Stimulated activated CD8-positive, alpha-beta memory T cell treated with anti-CD3 and anti-CD28 coated beads, Interleukin-4, amount 100 ng/mL, for 24 hours (primary cell): ENCODE data around the gene TRPM4.
"Not testable (repeated sequence)": the region's sequence is repeated elsewhere in the genome, so short reads cannot be mapped to it uniquely, and the experiment has no call there.

ENCODE experiments used
- DNase-seq: peaks from one replicate; pipeline ENCODE4 v3.0.0-alpha.2; 2020; ENCODE audit warnings: low read depth

TRPM4 gene

GRCh38 chr19:49157445-49158224 is at the start of gene TRPM4:
Gene TRPM4 (plus strand): TSS chr19:49157792. CDS start chr19:49157867, 75 bp downstream.
- peak; percentile 44 for DNase-seq

DNA sequence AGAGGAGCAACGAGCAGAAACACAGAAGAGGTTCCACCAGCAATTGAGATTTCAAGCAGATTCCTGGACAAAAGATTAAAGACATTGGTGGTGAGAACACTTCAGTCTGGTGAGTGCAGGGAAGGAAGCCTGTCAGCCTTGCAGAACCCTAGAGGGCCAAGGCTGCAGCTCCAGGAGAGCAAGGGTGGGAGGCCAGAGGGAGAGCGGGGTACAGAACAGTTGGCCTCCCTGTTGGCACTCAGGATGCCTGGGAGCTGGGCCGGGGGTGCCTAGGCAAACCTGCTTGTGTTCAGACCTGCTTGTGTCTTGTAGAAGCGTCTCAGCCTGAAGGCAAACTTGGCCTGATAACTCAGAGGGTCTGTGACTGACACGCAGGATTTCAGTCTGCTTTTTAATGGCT is 48.5 kb upstream of the TRPM4 start:
- no peak for DNase-seq

- DNase-seq = no peak
Measured at GRCh38 chr19:49109569-49110233, 47.9 kb upstream of the TRPM4 start.

DNA sequence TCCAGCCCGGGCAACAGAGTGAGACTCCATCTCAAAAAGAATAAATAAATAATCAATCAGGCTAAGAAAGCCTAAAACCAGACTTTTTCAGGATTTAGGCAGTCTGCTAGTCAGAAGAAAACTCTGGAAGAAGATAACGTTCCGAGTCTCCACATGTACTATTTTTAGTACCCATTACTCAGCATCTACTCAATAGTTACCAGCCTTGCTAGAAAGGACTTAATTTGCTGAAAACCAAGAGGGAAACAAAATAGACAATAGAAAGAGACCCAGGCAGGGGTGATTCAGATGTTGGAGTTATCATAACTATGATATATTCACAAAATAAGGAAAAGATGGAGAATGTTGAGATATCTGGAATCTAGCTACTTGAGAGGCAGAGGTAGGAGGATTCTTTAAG is 47.0 kb upstream of the TRPM4 start:
- no peak for DNase-seq

- no peak for DNase-seq
Measured at GRCh38 chr19:49111218-49111998, 46.2 kb upstream of the TRPM4 start.

DNA sequence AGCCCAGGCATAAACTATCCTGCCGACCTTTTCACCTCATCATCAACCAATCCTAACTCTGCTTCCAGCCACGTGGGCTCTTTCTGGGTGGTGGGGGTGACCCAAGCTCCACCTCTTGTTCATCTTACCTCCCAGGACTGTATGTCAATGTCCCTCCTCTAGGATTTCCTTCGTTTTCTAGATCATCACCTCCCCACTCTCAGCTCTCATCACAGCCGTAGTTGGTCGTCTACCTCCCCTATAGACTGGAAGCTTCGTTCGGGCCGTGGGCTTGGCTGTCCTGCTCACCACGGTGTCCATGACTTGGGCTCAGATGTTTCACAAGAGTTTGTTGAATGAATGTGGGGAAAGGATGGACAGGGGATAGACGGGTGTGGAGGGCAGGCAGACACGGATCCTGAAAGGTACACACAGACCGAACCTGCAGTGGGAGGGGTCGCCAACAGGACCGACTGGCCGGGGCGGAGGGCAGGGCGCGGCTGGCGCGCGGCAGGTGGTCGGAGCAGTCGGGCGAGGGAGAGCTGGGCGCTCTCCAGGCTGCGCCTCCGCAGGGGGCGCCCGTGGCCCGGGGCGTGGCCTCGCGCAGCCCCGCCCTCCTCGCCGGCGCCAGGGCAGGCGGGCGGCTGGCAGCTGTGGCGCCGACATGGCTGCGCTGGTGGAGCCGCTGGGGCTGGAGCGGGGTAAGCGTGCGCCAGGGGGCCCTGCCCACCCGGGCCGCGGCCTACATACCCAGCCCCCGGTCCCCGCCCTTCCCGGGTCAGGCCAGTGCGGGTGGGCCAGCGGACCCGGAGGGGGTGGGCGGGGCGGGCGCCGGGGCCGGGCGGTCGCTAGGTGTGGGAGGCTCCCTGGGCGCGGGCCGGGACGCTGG is 43.6 kb upstream of the TRPM4 start, which contains the start of gene LIN7B:
LIN7B (plus strand) TSS at position 609 of the 868 bp plus-strand sequence; CDS start at position 644, 35 bp downstream.
- DNase-seq = peak; percentile 61

DNA sequence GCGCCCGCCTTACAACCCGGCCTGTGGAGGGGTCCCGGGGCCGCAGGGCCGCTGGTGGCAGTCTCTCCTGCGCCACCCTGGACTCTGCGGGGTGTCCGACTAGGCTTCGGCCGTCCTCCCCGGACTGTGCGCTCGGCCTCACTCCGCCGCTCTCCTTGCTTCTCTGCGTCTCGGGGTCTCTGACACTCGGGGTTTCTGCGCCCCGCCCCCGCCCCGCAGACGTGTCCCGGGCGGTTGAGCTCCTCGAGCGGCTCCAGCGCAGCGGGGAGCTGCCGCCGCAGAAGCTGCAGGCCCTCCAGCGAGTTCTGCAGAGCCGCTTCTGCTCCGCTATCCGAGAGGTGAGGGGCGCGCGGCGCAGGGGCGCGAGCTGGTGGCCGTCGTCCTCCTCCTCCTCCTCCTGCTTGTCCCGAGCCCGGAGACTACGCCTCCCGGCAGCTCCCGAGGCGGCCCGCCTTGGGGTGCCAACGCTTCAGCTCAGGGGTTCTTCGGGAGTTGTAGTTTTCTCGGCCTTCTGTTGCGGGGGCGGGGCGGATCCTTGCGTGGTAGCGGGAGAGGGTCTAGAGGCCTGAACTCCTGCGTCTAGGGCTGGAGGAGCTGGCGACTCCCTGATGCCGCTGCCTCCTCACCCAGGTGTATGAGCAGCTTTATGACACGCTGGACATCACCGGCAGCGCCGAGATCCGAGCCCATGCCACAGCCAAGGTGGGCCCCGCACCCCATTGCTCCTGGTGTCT is 42.8 kb upstream of the TRPM4 start:
- DNase-seq = peak; percentile 24

- no peak for DNase-seq
Measured at GRCh38 chr19:49116544-49116943, 41.0 kb upstream of the TRPM4 start.

- DNase-seq = no peak
Measured at GRCh38 chr19:49117677-49118564, 39.7 kb upstream of the TRPM4 start.

GRCh38 chr19:49118565-49119410 is 38.8 kb upstream of the TRPM4 start, which contains the start of gene C19orf73:
Gene C19orf73 (minus strand): TSS chr19:49119143. CDS start chr19:49119022, 121 bp downstream.
- DNase-seq = peak; percentile 91

DNA sequence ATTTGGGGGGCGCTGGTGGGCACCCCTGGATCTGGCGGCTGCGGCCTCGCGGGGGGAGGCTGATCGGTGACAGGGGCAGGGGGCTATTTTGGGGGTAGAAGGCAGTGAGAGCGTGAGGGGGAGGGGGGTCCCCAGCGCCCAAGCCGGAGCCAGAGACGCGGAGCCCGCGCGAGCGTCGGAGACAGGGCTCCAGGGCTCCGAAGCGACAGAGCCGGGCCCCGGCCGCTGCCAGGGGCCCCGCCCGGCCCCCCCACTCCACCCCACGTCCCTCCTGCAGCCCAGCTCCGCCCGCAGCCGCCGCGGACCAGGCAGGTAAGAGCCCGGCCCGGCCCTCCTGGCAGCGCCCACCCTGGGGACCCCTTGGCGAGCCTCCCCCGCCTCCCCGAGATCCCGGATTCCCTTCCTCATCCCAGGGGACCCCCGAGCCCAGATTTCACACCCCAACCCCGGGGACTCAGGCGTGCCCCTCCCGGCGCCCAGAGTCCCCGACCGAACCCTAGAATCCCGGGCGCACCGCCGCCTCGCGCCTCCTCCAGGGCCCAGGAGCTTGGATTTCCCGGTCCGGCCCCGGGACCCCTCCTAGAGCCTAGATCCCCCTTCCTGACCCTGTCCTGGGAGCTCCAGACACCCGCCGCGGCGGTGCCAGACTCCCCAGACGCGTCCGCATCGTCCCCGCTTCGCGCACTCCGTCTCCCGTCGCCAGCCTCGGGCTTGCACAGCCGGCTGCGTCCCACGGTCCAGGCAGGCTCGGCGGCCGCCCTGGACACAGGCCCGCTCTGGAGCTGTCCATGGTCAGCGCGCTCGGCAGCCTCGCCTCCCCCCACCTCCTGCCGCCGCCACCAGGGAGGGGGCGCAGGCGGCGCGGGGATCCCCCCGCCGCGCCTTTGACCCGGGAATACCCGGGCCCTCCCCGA is 37.9 kb upstream of the TRPM4 start, which contains the start of gene PPFIA3:
PPFIA3 (plus strand) TSS at position 134 of the 914 bp plus-strand sequence. CDS start 8,330 bp downstream, outside the sequence.
- no peak for DNase-seq

GRCh38 chr19:49120325-49120683 is 37.3 kb upstream of the TRPM4 start:
- DNase-seq = no peak

DNA sequence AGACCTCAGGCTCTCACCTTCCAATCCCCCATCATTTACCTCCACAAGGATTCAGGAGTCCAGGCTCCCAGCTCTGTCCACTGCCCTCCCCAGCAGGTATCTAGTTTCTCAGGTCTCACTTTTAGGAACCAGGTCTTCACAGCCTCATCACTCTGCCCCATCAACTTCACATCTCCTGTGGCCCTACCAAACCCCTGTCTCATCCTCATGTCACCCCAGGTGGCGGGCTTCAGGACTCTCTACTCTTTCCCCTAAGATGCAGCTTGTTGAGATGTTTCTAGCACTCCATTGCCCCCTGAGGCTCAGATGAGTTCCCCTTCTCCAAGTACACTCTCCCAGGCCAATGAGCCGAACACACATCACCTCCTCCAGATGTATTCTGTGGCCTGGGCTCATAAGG is 36.7 kb upstream of the TRPM4 start:
- DNase-seq = no peak

DNA sequence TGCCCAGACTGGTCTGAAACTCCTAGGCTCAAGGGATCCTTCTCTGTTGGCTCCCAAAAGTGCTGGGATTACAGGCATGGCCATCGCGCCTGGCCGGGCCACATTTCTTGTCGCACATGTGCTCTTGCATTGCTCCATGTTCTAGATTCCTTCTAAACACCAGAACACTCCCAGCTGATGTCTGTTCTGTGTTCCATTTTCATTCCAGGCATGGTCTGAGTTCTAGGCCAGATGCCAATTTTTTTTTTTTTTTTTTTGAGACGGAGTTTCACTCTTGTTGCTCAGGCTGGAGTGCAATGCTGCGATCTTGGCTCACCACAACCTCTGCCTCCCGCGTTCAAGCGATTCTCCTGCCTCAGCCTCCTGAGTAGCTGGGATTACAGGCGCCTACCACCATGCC is 35.8 kb upstream of the TRPM4 start:
- not testable (repeated sequence) for DNase-seq

DNA sequence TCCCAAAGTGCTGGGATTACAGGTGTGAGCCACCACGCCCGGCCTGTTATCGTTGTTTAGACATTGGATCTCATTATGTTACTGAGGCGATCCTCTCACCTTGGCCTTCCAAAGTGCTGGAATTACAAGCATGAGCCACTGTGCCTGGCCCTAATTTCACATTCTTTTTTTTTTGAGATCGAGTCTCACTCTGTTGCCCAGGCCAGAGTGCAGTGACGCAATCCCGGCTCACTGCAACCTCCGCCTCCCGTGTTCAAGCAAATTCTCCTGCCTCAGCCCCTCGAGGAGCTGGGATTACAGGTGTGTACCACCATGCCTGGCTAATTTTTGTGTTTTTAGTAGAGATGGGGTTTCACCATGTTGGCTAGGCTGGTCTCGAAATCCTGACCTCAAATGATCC is 34.3 kb upstream of the TRPM4 start:
- not testable (repeated sequence) for DNase-seq

- DNase-seq = no peak
Measured at GRCh38 chr19:49125025-49125731, 32.4 kb upstream of the TRPM4 start.

- no peak for DNase-seq
Measured at GRCh38 chr19:49126575-49126974, 31.0 kb upstream of the TRPM4 start.
